Activated T-cell treated with anti-CD3 and anti-CD28 coated beads for 48 hours (primary cell): Measurements from ENCODE around the gene BGN.

Experiments used
- DNase-seq: peaks from one replicate; pipeline ENCODE4 v3.0.0-alpha.2; 2020; ENCODE audit warnings: low read depth

The BGN gene

DNA sequence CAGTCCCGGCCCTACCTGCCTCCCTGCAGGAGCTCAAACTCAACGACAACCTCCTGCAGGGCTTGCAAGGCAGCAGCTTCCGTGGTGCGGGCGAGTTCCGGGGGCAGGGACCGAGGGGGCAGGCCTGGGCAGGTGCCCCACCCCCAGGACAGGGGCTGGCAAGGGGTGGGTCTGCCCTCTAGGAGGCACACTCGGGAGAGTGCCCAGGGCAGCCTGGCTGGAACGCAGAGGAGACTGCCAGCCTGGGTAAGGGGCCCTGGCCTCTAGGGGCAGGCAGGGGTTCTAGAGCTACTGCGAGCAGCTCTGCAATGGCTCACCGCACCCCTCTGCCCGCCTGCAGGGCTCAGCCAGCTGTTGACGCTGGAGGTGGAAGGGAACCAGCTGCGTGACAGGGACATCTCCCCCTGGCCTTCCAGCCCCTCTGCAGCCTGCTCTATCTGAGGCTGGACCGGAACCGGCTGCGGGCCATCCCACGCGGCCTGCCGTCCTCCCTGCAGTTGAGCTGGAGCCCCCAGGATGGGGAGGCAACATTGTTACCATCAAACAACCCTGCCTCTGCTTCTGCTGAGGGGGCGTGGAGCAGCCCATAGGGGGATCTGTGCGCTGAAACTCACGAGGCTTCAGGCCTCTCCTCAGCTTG, 12.3 kb upstream of the BGN start:
- no peak for DNase-seq

DNA sequence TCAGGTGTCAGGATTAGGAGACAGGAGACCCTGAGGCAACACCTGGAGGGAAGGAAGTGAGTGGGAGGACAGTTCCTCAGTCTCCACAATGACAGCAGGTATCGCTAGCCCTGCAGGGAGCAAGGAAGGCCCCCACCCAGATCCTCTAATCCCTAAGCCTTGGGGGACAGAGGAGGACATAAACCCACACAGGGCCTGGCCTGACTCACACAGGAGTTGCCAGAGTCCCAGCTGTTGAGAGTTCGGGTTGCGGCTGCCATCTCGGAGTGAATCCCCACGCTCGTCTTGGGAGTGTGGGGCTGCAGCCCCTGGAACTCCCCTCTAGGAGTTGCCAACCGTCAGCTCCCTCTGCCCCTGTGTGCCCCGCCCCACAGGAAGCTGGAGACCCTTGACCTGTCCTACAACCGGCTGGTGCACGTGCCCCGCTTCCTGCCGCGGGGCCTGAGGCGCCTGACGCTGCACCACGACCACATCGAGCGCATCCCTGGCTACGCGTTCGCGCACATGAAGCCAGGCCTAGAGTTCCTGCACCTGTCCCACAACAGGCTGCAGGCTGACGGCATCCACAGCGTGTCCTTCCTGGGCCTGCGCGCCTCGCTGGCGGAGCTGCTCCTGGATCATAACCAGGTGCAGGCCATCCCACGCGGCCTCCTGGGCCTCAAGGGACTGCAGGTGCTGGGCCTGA, 9.2 kb upstream of the BGN start:
- no peak for DNase-seq

DNA sequence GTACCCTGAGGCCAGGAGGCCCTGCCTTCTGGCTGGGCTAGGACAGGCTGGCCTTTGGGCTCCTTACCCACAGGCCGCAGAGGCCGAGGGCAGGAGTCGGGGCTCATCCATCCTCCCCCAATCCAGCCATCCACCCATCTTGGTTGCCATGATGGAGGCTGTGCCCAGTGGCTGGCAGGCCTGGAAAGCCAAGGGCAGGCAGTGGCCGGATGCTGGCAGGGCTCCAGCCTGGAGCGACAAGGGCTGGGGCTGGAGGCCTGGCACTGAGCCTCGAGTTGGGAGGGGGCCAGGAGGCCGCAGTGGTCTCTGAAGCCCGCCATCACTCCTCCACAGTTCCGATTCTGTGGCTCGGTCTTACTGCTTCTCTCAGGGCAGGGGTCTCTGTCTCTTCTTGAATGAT, 8.6 kb upstream of the BGN start:
- no peak for DNase-seq

DNA sequence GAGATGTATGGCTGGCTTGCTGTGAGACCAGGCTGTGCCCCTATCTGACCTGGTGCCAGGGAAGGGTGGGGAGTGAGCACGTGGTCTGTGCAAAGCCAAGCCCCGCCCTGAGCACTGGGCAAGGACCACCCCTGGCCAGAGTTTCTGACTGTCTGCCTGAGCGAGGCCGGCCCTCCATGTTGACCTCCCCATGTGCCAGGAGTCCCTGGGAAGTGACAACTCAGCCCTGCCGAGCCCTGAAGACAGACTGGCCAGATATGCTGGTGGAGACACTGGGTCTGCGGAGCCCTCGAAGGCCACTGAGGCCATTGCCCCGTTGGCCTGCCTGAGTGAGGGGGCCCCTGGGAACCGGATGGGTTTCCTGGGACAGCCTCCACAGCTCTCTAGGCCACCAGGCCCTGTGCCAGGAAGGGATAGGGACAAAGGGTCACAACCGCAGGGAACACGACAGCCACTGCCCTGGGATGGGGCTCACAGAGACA, 7.1 kb upstream of the BGN start:
- no peak for DNase-seq

DNA sequence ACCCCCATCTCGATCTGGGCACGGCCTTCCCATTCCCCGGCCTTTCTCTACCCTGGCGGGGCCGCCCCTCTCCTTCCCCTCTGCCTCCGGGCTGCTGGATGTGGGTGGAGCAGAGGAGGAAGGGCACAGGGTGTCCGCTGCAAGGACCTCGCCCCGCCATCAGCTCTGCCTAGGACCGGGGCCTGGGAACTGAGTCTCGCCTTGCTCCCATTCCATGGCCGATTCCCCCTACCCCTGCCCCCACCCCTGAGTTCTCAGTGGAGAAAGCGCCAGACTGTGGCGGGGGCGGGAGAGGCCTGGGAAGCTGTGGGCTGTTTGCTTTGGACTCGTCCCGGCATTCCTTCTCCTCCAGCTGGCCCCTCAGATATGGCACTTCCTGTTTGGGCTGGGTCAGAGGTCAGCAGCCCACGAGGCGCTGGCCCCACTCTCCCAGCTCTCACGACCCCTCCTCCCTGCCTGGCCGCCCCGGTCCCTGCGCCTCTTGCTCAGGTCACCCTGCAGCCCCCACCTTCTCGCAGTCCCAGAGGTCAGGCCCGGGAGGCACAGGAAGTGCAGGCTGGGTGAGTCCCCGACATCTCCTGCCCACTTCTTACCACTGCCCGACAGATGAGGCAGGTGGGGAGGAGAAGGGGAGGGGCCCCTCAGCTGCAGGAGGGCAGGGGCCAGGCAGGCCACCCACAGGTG, 6.4 kb upstream of the BGN start:
- no peak for DNase-seq

DNA sequence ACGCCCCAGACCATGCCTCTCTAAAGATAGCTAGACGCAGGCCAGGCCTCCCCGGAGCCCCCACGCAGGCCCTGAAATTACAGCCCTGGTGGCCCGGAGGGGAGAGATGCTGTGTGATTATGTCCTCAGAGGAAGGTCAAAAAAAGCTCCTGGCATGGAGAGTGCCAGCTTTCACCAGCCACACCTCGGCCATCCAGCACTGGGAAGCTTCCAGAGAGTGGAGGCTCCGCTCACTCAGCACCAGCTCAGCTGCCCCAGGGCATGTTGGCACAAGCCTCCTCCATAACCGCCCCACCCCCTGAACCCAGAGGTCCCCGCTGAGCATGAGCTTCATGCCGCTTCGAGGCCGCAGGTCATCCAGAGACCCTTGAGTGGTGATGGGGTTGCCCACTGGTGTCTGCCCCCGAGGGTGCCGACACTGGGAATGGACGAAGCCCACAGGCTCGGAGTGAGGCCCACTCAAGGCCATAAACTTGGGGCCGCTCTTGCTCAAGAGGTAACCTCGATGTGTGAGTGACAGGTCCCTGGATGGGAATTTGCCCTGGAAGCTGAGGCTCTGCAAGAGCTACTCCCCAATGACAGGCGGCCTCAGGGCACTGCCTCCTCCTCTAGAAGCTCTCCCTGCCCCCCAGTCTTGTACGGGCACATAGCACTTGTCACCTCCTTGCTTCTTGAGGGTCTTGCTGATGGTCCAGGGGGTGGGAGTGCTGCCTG, 4.4 kb upstream of the BGN start:
- no peak for DNase-seq

DNA sequence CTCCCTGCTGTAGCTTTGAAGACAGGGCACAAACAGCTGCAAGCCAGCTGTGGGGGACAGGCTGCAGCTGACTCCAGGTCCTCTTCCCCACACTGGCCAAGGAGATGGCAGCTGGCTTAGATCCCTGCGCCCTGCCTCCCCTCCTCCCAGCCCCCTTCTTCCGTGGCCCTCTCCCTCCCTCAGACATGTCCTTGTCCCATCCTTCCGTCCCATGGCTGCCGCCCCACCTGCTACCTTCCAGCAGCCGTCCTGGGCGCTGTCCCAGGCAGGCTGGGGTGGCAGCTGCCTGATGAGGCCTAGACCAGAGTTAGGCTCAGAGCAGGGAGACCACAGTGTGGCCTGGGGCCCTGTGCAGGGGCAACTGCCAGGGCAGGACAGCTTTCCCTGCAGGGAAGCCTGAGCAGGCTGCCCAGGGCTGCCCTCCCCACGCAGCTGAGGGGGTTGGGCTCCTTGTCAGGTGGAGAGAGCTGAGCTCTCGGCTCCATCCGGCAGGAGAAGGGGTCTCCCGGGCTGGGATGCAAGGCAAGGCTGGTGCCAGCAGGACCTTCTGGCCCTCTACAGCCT, 3.3 kb upstream of the BGN start:
- DNase-seq = no peak

DNA sequence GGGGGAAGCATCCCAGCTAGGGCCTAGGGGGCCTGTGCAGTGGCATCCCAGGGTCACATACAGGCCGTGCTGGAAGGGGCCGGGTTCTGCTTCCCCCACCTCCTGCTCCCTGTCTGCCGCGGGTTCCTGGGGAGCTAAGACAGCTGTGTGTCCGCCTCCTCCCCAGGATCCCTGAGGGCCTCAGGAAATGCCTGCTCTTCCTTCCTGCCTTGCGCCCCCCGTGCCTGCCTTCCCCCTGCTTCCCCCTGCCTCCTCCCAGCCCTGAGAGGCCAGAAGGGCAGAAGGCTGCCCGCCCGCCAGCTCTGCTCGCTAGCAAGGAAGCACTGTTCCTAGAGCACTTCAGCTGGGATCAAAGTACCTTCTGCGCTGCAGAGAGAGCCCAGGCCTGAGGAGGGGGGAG, 2.9 kb upstream of the BGN start:
- DNase-seq = no peak

DNA sequence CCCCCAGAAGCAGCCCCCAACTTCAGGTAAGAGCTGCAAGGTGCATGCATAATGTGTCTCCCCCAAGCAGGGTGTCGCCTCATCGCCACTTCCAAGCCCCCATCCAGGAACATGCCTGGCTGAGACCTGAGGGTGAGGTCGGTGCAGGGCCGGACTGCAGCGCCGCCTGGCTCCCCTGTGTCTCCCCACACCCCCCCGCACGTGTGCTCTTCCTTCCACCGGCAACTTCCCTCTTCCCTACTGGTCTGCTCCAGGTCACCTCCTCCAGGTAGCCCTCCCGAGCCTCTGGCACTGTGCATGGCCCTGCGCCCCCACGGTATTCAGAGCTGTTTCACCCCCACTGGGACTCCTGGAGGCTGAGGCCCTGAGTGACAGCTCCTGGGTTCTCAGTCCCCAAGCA, 2.2 kb upstream of the BGN start:
- DNase-seq = no peak

DNA sequence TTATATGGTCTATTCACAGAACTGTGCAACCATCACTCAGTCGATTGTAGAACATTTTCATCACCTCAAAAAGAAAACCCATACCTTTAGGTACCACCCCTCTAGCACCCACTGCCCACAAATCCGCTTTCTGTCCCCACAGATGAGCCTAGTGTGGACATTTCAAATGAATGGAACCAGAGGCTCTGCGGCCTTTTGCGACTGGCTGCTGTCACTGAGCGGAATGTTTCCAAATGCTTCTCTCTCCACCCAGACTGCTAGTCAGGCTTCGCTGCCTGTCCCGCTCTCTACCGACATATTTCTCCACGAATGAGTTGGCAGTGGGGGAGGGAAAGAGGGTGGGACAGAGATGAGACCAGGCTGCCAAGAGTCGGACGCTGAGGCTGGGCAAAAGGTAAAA, 1.7 kb upstream of the BGN start:
- DNase-seq = no peak

DNA sequence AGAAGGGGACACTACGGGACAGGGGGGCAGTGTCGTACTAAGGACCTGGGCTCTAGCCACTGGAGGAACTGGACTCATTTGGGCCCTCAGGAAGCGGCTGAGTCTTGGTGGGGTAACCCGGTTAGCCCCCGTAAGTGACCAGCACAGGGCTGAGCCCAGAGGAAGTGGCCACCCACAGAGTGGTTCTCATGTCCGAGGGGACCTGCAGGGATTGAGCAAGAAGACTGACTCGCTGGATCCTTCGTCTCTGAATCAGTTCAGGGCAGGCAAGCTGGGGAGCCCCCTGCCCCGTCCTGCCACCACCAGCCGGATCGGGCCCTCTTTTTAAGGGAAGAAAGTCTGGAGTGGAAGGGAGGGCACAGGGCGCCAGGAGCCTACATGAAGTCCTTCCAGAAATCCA, 719 bp upstream of the BGN start:
- DNase-seq = no peak

DNA sequence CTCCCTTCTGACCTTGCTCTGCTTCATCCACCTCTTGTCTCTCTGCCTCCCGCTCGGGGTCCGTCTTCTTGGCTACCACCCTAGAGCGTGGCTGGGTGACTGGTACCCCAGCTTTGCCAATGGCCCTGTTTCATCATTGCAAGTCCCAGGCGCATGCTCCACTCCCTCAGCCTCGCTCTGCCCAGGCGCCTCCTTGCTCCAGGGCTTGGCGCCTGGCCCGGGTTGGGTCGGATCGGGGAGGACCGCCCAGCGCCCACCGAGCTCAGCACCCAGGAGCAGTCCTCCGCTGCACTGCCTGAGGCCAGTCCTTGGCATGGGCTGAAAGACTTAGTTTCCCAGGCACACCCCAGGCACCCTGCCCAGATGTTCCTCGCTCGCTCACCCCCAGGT, 577 bp downstream of the BGN start:
- DNase-seq = no peak

DNA sequence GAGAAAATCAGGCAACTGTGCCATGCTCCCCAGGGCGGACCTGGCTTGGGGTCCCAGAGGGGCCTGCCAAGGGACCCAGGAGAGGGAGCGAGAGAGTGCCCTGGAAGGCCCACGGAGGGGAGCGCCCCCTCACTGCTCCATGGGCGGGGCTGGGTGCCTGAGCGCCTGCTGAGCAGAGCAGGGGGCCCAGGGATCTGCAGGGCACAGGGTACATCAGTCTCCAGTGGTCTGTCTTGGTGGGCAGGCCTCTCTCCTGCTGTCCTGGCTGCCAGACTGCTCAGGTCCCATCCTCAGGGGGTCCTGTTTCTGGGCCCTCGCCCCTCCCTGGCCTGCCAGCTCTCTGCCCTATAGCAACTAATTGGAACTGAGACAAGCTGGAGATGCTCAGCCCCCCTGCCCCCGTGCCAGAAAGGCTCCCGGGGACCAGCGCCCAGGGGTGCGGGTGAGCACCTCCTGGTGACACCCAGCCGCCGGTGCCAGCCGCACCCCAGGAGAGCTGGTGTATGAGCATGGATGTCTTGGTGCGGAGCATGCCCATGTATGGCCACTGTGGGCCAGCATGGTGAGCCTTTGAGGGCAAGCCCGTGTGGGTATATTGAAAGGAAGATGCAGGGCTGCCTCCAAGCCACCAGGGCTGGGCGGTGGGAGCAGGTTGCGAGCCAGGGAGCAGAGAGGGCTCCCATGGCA, 1.3 kb downstream of the BGN start:
- DNase-seq = no peak

DNA sequence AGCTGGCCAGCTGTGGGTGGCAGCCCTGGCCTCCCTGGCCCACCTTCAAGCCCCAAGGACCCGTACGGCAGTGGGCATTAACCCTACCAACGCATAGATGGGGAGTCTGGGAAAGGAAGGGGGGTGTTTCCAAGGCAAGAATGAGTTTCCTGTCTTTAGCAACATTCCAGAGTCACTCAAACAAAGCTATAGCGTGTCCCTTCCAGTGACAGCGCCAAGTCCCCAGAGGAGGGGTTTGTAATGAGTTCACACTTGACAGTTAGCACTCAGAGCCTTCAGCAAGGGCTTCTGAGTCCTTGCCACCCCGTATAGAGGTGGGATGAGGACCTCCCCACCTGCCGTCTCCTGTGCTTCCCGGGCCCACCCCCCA, 1.8 kb downstream of the BGN start:
- no peak for DNase-seq

DNA sequence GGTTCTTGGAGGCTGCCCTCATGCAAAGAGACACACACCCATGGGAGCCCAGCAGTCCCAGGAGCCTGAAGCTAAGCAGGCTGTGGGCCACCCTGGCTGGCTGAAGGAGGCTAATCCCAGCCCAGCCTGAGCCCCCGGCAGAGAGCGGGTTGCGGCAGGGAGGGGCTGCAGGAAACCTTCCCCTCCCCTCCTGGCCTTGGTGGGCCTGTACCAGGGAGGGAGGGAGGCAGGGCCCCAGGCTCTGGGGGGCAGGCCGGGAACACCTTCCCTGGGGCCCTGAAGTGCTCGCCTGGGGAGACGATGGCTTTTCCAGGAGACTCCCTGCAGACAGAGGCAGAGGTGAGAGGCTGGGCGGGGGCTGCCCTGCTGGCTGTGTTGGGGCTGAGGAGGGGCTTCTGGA, 3.7 kb downstream of the BGN start:
- no peak for DNase-seq

DNA sequence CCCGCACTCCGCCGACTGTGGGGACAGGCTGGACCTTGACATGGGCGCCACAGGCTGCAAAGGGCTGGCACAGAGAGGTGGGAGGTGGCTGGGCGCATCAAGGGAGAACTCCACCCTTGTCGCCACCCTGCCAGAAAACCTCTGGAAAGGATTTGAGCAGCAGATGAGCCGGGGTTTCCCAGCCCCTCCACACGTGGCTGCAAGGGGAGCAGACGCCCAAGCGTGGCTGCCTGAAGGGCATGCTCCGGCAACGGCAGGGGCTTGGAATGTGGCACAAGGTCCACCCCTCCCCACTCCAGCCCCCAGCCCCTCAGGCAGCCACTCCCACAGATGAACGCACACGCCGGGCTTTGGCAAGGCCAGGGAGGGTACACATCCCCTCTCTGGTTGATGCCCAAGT, 4.6 kb downstream of the BGN start:
- no peak for DNase-seq

DNA sequence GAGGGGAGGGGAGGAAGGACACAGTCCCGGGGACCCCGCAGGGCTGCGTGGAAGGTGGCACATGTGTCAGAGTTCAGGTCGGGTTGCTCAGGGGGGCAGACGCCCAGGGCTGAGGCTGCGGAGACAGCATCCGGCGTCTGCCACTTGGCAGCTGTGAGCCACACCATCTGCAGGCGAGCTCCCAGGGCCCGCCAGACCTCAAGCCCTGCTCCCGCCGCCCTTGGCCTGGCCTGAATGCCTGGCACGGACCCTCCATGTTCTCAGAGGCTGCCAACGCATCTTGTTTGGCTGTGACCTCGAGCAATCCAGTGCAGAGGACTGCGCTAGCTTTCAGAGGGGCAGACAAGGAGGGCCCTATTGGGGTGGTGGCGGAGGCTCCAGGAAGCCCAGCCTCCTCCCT, 5.1 kb downstream of the BGN start:
- DNase-seq = no peak

DNA sequence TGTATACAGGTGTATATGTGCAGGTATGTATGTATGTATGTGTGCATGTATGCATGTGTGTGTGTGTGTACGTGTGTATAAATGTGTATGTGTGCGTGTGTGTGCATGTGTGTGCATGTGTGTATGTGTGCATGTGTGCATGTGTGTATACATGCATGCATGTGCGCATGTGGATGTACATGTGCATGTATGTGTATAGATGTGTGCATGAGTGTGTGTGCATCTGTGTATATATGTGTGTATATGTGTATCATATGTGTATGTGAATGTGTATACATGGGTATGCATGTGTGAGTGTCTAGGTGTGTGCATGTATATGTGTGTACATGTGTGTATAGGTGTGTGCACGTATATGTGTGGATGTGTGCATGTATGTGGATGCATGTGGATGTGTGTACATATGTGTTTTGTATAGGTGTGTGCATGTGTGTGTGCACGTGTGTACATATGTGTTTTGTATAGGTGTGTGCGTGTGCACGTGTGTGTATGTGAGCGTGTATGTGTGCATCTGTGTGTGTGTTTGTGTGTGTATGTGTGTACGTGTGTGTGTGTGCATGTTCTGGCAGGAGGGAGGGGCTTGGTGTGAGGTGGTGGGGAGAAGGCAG, 6.0 kb downstream of the BGN start:
- no peak for DNase-seq

DNA sequence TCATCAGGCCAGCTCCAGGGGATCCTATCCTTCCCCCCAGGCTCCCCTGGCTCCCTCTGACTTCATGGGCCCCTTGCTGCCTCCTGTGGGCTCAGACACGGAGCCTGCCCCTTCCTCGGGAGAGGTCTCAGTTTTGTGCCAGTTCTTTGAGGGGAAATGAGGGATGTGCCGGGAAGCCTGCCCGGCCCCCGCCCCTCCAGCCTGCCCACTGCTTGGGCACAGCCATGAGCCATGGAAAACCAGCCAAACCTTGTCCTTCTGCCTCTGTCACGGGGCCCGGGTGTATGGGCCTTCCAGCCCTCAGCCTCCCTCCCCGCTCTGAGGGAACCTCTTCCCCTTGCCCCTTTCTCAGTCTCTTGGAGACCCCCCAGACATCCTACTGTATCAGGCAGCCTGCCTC, 6.8 kb downstream of the BGN start:
- DNase-seq = no peak

DNA sequence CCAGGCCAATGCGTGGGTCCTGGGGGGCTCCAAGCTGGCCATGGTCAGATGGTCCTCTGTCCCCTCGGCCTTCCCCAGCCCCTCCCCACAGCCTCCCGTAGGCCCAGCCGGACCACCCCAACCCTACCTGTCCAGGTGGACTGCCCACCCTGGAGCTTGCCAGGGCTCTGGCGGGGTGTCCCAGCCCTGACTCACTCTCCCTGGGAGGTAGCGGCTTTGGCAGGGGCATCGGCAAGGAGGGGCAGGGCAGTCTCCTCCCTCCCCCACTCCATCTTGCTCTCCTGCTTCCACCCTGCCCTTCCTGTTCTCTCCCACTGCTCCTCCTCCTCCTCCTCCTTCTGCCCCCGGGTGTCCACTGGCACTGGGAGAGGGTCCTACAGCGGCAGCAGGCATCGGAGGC, 7.4 kb downstream of the BGN start:
- no peak for DNase-seq

DNA sequence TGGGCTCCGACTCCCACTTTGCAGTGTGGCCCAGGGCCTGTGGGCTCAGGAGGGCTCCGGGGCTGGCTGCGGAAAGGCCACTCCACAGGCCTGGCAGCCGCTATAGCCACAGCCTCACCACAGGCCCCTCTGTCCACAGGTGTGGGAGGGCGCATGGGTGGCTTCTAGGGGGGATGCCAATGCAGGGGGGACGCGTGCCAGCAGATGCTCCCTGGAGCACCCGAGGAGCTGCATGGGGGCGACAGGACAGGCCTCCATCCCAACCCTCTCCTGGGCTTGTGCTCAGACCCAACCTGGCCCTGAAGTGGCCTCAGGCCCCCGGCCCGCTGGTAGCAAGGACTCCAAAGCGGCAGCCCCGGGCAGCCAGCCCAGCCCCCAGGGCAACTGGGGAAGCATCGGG, 8.0 kb downstream of the BGN start:
- DNase-seq = no peak
